HepG2 (cell line): ENCODE data around the gene TNFAIP8L2. TPM values are rescaled to one million over a fixed set of nuclear protein-coding genes. Genes with fewer than 3 reads are reported as not detected.

Experiments used
- CBFB ChIP-seq: sonication (generic); formaldehyde crosslinking; IDR thresholded peaks from 2 replicates; pipeline ENCODE4 v1.4.0; 2020; ENCODE audit warnings: missing genetic modification reagents
- CENPX ChIP-seq: sonication (generic); formaldehyde crosslinking; IDR thresholded peaks from 2 replicates; pipeline ENCODE4 v1.9.0; 2021; ENCODE audit warnings: mild to moderate bottlenecking, missing genetic modification reagents, moderate library complexity
- GZF1 ChIP-seq: sonication (generic); formaldehyde crosslinking; IDR thresholded peaks from 2 replicates; pipeline ENCODE4 v1.5.1; 2020; ENCODE audit warnings: mild to moderate bottlenecking, missing genetic modification reagents
- KDM3A ChIP-seq: IDR thresholded peaks from 2 replicates; pipeline ENCODE4 v1.6.1; 2018; ENCODE audit warnings: low read depth, missing compliant biosample characterization
- POGZ ChIP-seq: sonication (generic); formaldehyde crosslinking; IDR thresholded peaks from 2 replicates; pipeline ENCODE4 v1.4.0; 2020; ENCODE audit warnings: mild to moderate bottlenecking, missing genetic modification reagents
- RFX5 ChIP-seq: IDR thresholded peaks from 2 replicates; pipeline ENCODE4 v1.6.1; 2011; ENCODE audit warnings: low read depth, low read length, improper control_type of control experiment
- TCF7 ChIP-seq: sonication (generic); IDR thresholded peaks from 2 replicates; pipeline ENCODE4 v1.6.1; 2016; ENCODE audit warnings: antibody characterized with exemption, low read depth
- TRIM24 ChIP-seq: sonication (generic); formaldehyde crosslinking; IDR thresholded peaks from 2 replicates; pipeline ENCODE4 v1.8.0; 2022; ENCODE audit warnings: mild to moderate bottlenecking, missing genetic modification reagents
- ZFY ChIP-seq: sonication (generic); formaldehyde crosslinking; IDR thresholded peaks from 2 replicates; pipeline ENCODE4 v1.4.0; 2020; ENCODE audit warnings: missing genetic modification reagents
- ZNF101 ChIP-seq: sonication (generic); formaldehyde crosslinking; IDR thresholded peaks from 2 replicates; pipeline ENCODE4 v1.4.0; 2020; ENCODE audit warnings: mild to moderate bottlenecking, low read depth, missing genetic modification reagents, borderline replicate concordance
- ZNF160 ChIP-seq: sonication (generic); formaldehyde crosslinking; IDR thresholded peaks from 2 replicates; pipeline ENCODE4 v1.8.0; 2022; ENCODE audit warnings: mild to moderate bottlenecking, inconsistent platforms, missing genetic modification reagents
- ZNF331 ChIP-seq: sonication (generic); formaldehyde crosslinking; IDR thresholded peaks from 2 replicates; pipeline ENCODE4 v1.4.0; 2020; ENCODE audit warnings: missing genetic modification reagents
- ZNF598 ChIP-seq: sonication (generic); formaldehyde crosslinking; IDR thresholded peaks from 2 replicates; pipeline ENCODE4 v1.5.1; 2020; ENCODE audit warnings: mild to moderate bottlenecking, missing genetic modification reagents, borderline replicate concordance
- ZNF782 ChIP-seq: sonication (generic); formaldehyde crosslinking; IDR thresholded peaks from 2 replicates; pipeline ENCODE4 v1.4.0; 2020; ENCODE audit warnings: missing genetic modification reagents, mild to moderate bottlenecking, borderline replicate concordance
- polyA plus RNA-seq, 8 experiments: library from polyadenylated mRNA; depleted of rRNA in 3 of 8; stranded (reverse) in 7 of 8; unstranded in 1 of 8; fragments of >200 nt; fragmentation: Illumina TruSeq in 4 of 8; extraction: Trizol in 4 of 8; gene quantifications; 2 replicates each; pipeline versions ENCODE4 v1.2.1 to v1.2.3, GENCODE V29; 2011 to 2016; ENCODE audit warnings: low read depth in 4 of 8, missing spikeins in 1 of 8, mixed read lengths in 1 of 8; ENCODE audit not compliant: insufficient read depth in 1 of 8
- total RNA-seq, 5 experiments: library from RNA; depleted of rRNA; stranded (reverse); fragments of >200 nt; fragmentation: Illumina TruSeq; extraction: Trizol; gene quantifications; 2 replicates each; pipeline ENCODE4 v1.2.3, GENCODE V29; 2016; ENCODE audit warnings: low read depth in 1 of 5
- TF ChIP-seq, protein P1 (sequence below): sonication (generic); formaldehyde crosslinking; IDR thresholded peaks from 2 replicates; pipeline ENCODE4 v1.4.0; 2020; ENCODE audit warnings: missing genetic modification reagents, low read depth, mild to moderate bottlenecking, borderline replicate concordance
- TF ChIP-seq, protein P2 (sequence below): sonication (generic); formaldehyde crosslinking; IDR thresholded peaks from 2 replicates; pipeline ENCODE4 v1.9.0; 2021; ENCODE audit warnings: missing genetic modification reagents, borderline replicate concordance
- TF ChIP-seq, protein P3 (sequence below): sonication (generic); formaldehyde crosslinking; IDR thresholded peaks from 2 replicates; pipeline ENCODE4 v1.8.1; 2023; ENCODE audit warnings: mild to moderate bottlenecking, missing genetic modification reagents, borderline replicate concordance
- TF ChIP-seq, protein P4 (sequence below), 2 experiments: sonication (generic) in 1 of 2; formaldehyde crosslinking in 1 of 2; IDR thresholded peaks; 2 replicates each; pipeline versions ENCODE4 v1.4.0 to v1.6.1; 2016 to 2020; ENCODE audit warnings: borderline replicate concordance in 1 of 2, low read depth in 1 of 2, mild to moderate bottlenecking in 1 of 2, missing genetic modification reagents in 1 of 2

The TNFAIP8L2 gene
- total and polyA plus RNA-seq, 2 of the 13 experiments (the other 11 are each of a cell fraction or from before 2014, with no cell fraction given), result not detected

DNA sequence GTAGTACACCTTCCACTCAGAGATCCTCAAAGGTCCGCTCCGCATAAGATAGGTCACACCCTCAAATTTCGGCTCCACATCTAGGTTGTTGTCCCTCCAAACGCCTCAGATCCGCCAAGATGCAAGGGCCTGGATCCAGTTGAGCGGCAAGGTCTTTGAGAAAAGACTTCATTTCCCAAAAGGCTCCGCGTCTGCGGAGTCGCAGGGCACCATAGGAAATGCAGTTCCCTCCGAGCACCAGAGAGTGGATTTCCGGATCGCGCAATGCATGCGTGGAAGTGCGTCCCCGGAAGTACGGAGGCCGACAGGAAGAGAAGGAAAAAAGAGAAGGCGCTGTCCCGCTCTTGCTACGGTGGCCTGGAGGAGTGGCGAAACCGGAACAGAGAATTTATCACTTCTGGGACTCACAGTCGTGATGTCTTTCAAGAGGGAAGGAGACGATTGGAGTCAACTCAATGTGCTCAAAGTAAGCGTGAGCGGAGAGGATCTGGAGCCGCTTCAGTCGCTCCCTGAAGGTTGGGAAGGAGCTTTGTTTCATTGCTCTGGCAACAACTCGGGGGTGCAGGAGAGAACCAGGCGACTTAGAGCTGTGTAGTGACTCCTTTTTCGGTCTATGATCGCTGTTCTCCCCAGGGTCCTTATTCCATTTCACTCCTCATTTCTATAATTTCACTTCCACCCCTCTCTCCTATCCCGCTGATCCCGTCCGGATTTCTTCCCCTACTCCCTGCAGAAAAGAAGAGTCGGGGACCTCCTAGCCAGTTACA, 9.5 kb downstream of the TNFAIP8L2 start, which contains the start of the genes LYSMD1 and SCNM1 (continued):
- TF ChIP-seq, protein P1, sequence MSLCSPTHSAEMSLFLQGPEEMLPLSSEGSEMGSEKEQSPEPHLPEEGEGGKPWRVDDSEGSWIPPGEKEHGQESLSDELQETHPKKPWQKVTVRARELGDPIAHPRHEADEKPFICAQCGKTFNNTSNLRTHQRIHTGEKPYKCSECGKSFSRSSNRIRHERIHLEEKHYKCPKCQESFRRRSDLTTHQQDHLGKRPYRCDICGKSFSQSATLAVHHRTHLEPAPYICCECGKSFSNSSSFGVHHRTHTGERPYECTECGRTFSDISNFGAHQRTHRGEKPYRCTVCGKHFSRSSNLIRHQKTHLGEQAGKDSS (CRISPR knock-in tag), result 0 out of 2 replicates have a peak, but pooled peaks have one; percentile 26
- TF ChIP-seq CENPX (CRISPR knock-in tag), result no peak
- TF ChIP-seq ZNF160, result 0 out of 2 replicates have a peak, but pooled peaks have one; percentile 33
- TF ChIP-seq, protein P2, sequence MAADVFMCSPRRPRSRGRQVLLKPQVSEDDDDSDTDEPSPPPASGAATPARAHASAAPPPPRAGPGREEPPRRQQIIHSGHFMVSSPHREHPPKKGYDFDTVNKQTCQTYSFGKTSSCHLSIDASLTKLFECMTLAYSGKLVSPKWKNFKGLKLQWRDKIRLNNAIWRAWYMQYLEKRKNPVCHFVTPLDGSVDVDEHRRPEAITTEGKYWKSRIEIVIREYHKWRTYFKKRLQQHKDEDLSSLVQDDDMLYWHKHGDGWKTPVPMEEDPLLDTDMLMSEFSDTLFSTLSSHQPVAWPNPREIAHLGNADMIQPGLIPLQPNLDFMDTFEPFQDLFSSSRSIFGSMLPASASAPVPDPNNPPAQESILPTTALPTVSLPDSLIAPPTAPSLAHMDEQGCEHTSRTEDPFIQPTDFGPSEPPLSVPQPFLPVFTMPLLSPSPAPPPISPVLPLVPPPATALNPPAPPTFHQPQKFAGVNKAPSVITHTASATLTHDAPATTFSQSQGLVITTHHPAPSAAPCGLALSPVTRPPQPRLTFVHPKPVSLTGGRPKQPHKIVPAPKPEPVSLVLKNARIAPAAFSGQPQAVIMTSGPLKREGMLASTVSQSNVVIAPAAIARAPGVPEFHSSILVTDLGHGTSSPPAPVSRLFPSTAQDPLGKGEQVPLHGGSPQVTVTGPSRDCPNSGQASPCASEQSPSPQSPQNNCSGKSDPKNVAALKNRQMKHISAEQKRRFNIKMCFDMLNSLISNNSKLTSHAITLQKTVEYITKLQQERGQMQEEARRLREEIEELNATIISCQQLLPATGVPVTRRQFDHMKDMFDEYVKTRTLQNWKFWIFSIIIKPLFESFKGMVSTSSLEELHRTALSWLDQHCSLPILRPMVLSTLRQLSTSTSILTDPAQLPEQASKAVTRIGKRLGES (CRISPR knock-in tag), result no peak
- no peak for TF ChIP-seq TCF7
- TF ChIP-seq, protein P3, sequence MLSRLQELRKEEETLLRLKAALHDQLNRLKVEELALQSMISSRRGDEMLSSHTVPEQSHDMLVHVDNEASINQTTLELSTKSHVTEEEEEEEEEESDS (CRISPR knock-in tag), result no peak
- TF ChIP-seq ZNF101 (CRISPR knock-in tag), result no peak
- 0 out of 2 replicates have a peak, but pooled peaks have one; percentile 30 for TF ChIP-seq ZNF331 (CRISPR knock-in tag)
- peak; percentile 87 for TF ChIP-seq POGZ (CRISPR knock-in tag)
- TF ChIP-seq CBFB (CRISPR knock-in tag), result peak; percentile 57
- peak; percentile 57; the same call in 1 of the 2 replicates for TF ChIP-seq KDM3A (CRISPR knock-in tag)
- TF ChIP-seq, protein P4, sequence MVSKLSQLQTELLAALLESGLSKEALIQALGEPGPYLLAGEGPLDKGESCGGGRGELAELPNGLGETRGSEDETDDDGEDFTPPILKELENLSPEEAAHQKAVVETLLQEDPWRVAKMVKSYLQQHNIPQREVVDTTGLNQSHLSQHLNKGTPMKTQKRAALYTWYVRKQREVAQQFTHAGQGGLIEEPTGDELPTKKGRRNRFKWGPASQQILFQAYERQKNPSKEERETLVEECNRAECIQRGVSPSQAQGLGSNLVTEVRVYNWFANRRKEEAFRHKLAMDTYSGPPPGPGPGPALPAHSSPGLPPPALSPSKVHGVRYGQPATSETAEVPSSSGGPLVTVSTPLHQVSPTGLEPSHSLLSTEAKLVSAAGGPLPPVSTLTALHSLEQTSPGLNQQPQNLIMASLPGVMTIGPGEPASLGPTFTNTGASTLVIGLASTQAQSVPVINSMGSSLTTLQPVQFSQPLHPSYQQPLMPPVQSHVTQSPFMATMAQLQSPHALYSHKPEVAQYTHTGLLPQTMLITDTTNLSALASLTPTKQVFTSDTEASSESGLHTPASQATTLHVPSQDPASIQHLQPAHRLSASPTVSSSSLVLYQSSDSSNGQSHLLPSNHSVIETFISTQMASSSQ (IDR thresholded peaks at IDR 0.05; ENCODE audit: low read depth), result peak; percentile 56; the same call in 1 of the 2 replicates
- TF ChIP-seq, protein P4 (CRISPR knock-in tag; IDR thresholded peaks at IDR 0.05; ENCODE audit: borderline replicate concordance), result peak; percentile 80
- TF ChIP-seq GZF1 (CRISPR knock-in tag), result 0 out of 2 replicates have a peak, but pooled peaks have one; percentile 51
- TF ChIP-seq RFX5, result no peak; the same call in 1 of the 2 replicates
- no peak for TF ChIP-seq ZNF598
- peak; percentile 99 for TF ChIP-seq ZFY
- no peak for TF ChIP-seq TRIM24 (CRISPR knock-in tag)
- no peak for TF ChIP-seq ZNF782
